Stimulated activated naive CD4-positive, alpha-beta T cell (primary cell): ENCODE results near the gene GFPT1.
"Not testable (repeated sequence)": the region's sequence is repeated elsewhere in the genome, so short reads cannot be mapped to it uniquely, and the experiment has no call there.

Source experiments
- DNase-seq, 6 experiments: peaks; one replicate each; lab custom pipeline; 2025; lab: John Stamatoyannopoulos, UW

The GFPT1 gene

DNA sequence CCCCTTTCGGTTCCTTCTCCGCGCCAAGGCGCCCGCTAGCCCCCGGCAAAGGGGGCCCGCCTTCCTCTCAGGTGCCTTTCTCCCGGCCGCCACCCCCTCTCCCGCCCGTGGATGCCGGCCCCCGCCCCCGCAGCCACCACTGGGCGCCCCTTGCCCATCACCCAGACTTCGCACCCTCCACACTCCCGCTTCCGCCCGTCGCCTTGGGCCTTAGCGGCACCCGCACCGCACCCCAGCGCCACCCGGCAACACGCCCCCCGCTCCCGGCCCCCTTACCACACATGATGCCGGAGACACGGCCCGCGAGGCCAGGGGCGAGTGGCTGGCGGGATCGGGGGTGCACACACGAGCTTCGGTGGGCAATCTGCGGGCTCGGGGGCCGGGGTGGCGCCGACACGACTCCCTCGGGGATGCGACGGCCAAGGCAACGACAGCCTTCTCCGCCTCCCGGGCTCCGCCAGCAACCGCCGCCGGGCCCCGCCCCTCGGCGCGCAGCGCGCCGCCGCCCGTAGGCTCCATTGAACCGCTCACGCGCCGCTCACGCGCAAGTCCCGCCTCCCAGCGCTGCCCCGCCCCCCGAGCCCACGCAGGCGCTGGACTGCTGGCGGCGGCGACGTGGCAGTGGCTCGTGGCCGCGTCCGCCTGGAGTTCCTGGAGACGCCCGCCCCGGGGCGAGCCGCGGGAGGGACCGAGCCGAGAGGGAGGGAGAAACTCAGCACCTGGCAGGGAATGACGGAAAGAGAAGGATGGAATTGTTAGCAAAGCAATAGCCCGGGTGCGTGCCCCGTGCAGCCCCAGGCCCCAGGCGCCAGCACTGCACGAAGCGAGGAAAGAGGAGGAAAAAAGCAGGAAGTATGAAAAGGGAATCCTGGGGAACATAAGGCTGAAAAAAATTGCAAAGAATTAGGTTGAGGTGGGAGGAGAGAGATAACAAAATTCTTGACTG, at the start of gene GFPT1:
Gene GFPT1 (minus strand): TSS at position 439 of the 946 bp plus-strand sequence. CDS start 156 bp downstream, at position 283.
- DNase-seq, result peak; percentile 83 to 91 (median 89)

DNA sequence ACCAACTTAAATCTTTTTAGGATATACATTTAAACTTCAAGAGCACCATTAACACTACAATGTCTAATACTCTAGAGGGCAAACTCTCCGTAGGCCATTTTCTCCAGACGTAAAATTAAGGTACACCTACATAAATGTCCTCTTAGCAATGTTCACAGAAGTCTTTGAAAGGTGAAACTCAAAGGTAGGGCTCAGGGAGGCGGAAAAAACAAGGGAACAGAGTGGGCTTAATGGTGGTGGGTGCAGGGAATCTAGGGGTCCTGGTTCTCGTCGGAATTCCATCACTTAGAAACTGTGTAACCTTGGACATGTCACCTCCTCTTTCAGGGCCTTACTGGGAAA, 49.5 kb upstream of the GFPT1 start:
- DNase-seq, result peak in 1 of 6 experiments; percentile 54

DNA sequence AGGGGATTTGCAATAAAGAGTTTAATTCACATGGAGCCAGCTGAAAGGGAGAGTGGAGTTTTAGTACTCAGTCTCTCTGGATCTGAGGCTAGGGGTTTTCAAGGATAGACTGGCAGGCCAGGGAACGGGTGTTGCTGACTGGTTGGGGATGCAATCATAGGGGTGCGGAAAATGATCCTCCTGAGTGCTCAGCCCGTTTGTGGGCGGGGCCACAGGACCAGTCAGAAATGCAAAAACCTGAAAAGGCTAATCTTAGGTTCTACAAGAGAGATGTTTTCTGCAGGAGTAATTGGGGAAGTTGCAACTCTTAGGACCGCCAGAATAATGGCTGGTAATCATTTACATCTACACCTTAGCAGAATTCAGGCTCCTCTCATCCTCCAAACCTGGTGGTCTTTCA, 47.7 kb upstream of the GFPT1 start:
- DNase-seq, result no peak

DNA sequence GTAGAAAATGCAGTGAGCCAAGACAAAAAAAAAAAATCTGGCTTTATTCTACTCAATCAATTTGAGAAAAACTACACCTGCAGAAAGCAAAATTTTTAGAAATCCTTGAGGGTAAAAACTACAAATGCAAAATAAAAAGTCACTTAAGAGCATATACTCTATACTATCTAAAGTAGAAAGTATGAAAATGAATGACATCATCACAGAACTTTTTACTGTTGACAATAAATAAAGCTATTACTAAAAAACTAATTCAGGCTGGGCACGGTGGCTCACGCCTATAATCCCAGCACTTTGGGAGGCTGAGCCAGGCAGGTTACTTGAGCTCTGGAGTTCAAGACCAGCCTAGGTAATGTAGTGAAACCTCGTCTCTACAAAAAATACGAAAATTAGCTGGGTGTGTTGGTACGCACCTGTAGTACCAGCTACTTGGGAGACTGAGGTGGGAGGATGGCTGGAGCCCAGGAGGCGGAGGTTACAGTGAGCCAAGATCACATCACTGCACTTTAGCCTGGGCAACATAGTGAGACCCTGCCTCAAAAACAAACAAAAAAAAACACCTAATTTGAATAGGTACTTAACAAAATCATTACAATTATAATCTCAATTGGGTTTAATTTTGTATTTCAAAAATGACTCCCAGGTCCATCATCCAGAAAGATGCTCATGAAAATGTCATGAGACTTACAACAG, 42.6 kb upstream of the GFPT1 start:
- DNase-seq, result no peak

DNA sequence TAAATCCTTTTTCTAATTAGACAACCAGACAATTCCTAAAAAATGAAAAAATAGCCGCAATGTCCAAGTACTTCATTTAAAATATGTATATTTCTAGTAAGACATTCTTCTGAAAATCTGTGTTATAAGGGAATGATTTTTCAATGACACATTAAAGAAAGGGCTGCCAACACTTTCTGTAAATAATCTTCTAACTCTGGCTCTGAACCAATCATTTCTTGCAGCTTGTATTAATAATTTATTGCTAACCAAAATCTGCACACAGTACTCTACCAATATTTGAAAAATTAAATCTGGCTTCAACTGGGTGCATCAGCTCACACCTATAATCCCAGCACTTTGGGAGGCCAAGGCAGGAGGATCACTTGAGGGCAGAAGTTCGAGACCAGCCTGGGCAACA, 42.0 kb upstream of the GFPT1 start:
- no peak for DNase-seq

DNA sequence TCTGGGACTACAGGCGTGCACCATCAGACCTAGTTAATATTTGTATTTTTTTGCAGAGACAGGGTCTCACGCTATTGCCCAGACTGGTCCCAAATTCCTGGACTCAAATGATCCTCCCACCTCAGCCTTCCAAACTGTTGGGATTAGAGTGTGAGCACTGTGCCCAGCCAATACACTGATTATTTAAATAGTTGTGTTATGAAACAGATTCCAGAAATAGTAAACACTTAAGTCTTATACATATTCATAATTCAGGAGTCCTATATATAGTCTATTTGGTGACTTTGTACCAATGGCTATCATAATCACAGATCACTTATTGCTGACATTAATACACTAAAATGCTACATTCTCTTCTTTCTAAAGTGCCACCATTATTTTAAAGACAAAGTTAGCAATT, 37.4 kb upstream of the GFPT1 start:
- no peak for DNase-seq

DNA sequence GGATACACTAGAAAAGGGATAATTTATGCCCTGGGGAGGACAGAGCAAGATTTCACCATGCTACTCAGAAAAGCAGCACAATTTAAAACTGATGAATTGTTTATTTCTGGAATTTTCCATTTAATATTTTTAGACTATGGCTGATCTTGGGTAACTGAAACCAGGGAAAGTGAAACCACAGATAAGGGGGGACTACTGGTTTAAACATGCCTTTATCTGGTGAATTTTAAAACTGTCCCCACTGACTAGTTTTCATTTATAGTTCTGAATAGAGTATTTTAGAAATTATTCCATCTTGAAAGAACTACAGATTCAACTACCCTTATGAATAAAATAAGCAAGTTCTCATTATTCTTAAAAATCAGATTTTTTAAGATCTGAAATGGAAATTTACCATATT, 35.2 kb upstream of the GFPT1 start:
- no peak for DNase-seq

DNA sequence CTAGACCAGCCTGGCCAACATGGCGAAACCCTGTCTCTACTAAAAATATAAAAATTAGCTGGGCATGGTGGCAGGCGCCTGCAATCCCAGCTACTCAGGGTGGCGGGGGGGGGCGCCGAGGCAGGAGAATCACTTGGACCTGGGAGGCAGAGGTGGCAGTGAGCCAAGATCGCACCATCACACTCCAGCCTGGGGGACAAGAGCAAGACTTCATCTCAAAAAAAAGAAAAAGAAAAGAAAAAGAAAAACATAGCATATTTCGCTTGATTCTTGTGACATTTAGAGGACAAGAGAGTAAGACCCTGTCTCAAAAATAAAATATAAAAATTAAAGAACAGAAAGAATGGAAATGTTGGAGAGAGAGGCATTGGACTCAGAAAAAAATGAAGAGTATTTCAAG, 32.1 kb upstream of the GFPT1 start:
- not testable (repeated sequence) for DNase-seq

DNA sequence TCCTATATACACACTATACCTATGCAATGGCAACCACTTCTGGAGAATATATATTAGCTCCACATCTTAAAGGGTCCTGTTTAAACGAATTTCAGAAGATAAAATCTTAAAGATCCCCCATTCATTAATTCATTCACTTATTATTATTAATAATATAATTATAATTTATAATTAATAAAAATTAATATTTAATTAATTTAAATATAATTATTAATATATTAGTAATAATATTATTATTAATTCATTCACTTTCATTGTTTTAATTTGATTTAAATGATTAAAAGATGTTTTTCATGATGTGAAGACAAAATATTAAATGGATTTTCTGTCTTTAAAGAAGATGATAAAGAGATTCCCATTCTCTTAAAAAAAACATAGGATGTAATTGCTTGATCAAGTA, 29.1 kb upstream of the GFPT1 start:
- DNase-seq, result no peak

DNA sequence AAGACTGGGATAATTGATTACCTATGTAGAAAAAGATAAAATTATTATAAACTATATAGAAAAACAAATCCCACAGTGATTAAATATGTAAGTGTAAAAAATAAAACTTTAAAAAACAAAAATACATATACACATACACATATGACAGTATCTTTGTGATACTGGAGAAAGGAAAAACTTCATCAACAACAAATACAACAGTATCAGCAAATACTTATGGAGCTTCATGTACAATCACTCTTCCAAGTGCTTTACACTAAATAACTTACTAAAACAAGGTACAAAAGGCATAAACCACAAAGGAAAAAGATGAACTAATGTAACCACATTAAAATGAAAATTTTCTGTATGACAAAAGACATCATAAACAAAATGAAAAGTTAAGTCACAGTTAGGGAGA, 24.1 kb upstream of the GFPT1 start:
- no peak for DNase-seq

DNA sequence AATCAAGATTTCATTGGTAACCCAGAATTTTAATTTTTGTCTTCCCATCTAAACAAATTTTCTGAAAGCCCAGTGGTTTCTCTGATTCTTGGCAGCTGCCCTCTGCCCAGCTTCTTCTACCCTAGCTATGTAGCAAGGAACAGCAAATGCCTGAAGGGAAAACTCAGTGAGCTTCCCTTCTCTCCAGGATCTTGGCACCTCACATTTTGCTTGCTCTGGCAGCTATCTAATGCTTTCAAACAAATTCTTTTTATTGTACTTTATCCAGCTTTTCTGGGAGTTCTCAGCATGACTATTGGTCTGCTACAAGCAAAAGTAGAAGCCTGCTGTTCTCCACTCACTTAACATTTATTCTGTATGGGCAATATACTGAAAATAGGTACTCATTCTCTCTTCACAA, 18.3 kb upstream of the GFPT1 start:
- no peak for DNase-seq

DNA sequence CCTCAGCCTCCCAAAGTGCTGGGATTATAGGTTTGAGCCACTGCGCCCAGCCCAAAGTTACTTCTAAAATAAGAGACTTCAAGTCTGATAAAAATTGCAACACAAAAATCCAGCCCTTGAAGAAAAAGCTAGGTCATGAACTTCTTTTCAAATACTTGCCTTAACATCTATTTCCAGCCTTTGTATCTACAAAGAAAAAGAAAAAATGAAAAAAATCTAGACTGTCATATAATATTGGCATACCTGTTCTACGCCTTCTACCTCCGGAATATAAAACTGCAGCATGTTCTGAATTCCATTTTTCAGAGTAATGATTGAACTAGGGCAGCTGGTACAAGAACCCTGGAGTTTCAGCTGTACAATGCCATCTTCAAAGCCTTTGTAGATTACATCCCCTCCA, 13.1 kb upstream of the GFPT1 start:
- DNase-seq, result no peak

DNA sequence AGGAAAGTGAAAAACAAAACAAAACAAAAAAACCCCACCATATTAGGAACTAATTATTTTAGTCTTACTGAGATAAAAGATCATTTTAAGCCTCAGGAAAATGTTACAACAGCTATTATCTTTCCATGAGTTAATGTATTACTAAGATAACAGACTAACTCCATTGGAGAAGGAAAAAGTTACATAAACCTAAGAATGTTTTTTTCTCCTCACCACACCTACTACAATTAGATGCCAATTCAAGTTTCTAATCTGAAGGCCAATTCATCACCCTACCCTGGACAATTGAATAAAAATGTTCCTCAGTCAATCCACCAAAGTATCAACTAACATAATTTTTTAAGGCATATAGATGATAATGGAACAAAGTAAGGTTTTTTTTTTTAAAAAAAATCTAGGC, 10.2 kb upstream of the GFPT1 start:
- DNase-seq, result no peak

DNA sequence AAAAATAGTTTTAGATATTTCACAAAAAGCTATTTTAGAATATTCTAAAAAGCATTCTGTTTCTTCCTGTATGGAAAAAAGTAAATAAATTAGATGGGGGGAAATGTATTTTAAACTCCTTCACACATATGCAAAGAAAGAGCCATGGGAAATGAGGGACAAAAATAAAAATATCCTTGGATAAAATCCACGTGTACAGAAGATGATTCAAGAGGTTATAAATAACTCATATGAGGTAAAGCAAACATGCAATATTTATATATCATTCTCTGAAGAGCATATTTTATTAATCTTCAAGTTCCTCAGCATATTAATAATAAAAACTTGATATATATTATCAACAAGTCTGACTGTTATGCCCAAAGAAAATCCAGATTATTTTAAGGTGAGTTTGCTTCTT, 8.8 kb upstream of the GFPT1 start:
- DNase-seq, result no peak

DNA sequence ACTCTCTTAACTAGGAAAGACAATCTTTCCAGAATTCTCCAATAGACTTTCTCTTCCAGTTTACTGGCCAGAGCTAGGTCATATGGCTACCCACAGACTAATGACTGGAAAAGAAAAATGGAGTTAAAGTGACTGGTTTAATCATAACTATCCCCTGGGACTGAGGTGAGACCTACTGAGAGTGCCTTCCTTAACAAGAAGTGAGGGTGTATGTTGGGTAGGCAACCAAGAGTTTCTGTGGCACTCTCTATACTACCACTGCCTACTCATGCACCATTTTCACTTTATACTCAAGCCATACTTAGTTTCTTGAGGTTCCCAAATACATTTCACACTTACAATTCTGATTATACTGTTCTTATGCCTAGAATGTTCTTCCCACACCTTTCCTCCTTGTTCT, 6.9 kb upstream of the GFPT1 start:
- no peak for DNase-seq

DNA sequence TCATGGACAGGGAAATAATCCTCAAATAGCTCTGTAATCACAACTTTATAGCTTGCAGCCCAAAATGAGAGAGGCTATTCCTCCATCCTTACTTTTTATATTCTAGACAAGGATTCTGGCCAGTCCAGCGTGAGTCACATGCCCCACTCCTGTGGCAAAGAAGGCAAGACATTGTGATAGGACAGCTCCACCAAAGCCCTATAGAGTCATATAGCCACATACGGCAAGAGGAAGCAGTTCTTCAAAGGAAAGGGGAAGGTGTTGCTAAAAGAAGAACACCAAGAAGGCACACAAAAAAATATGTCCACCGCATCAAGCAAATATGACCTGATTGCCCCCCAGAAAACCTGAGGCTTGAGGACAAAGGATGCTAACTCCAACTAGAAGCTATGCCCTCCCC, 3.4 kb upstream of the GFPT1 start:
- no peak for DNase-seq

DNA sequence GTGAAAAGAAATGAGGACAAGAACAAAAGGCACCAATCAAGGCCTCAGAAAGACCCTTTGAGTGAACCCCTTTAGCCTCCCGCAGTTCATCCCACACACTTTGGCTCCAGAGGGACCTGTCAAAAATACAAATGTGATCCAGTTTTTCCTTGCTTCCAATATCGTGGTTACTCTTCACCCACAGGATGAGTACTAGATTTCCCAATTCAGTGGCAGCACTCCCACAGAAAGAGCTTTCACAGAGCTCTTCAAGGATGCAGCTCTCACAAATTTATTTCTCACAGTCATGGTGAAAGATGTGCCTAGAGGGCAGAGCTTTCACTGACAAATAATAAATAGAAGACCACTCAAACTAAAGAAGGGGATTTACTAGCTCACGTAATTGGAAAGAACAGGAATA, 3.0 kb upstream of the GFPT1 start:
- DNase-seq, result no peak

DNA sequence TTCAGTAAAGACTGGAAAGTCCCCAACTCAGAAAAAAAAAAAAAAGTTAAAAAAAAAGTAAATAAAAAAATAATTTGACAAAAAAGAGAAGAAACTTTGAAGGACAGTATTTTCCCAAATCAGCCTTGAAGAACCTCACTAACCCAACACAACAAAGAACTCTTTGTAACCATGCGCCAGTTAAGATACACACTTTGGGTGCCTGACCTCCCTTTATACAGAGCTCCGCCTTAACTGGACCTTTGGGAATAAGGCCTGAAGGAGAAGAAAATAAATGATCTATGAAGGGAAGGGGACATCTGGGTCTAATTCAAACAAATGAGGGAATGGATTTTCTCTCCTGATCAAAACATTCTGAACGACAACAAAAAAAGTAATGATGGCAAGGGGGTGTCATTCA, 2.2 kb upstream of the GFPT1 start:
- no peak for DNase-seq

DNA sequence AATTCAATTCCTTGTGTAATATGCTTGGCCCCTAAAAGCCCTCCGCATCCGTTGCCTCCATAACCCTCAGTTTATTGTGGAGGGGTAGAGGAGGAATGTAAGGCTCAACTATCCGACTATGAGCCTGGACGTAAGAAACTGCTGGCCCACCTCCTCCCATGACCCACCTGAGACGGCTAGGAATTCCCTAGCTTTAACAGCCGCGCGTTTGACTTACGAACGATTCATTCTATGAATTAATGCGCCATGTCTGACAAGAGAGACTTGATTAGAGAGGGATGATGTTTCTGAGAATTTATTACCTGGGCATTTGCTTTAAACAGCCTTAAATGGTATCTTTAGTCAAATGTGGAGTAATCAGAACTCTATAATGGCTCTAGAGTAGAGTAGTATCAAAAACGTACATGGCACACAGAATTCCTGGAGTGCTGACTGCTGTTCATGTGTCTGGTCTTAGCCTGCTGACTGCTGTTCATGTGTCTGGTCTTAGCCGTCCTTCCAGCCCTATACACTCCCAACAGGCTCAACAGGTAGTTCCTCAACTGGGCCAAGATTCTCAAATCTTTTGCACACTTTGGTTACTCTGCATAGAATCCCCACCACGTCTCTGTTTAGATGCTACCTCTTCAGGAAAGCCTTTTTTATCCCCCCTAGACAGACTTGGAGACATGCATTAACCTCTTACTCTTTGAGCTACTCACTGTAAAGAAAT, 899 bp upstream of the GFPT1 start:
- no peak for DNase-seq

DNA sequence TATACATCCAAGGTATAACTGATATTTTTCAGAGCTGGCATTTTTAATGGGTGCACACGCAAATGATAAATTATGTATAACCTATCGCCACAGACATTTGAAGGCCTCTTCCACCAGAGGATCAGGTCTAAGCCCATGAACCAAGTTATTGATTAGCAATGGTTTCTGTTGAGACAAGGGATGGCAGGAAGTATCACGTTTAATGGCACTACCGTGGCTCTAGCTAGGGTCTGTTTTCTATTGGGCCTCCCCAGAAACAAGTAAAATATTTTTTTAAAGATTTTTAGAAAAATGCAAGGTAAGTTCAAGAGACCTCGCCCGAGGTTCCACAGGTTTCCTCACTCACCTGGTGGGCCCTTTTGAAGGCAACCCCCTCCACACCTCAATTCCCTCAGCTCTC, 667 bp downstream of the GFPT1 start:
- DNase-seq, result no peak

DNA sequence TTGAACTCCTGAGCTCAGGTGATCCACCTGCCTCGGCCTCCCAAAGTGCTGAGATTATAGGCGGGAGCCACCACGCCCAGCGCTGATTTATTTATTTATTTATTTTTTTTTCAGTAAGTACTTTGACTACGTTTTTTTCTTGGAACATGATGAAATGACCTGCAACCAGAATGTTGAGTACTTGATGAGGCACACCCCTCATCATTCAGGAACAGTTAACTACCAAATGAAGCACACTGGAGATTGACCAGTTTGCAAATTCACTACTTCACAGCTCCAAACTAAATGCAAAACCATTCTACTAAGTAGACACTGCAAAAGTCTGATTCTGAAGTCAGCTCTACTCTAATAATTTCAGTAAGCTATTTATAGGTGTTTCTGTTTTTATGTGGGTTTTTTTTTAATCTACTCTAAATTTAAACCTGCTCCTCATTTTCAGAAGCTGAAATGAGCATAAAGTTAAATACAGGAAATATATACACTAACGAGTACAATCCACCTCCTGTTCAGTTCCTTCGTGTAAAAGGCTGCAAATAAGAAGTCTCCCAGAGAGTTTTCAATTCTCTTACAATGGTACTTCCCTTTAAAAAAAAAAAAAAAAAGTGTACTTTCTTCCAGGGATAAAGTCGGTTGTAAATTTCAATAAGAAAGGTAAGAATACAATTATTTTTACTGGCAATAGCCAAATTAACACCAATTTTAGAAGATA, 1.4 kb downstream of the GFPT1 start:
- no peak for DNase-seq

DNA sequence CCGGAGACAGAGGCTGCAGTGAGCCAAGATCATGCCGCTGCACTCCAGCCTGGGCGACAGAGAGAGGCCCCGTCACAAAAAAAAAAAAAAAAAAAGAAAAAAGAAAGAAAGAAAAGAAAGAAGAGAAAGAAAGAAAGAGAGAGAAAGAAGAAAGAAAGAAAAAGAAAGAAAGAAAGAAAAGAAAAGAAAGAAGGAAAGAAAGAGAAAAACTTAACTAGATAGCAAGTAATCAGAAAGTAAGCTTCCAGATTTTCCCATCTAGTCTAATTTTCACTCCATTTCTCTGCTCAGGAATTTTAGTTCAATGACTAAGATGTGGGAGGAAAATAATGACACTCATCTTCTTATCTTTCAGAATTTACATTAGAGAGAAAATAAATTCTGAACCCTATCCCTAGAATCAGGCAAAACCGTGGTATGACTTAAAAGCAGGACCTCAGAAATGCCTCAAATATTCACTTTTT, 2.4 kb downstream of the GFPT1 start:
- DNase-seq, result no peak
